Activated naive CD4-positive, alpha-beta T cell treated with Interleukin-2 at 50 U/mL for 16 hours (primary cell): ENCODE results near the gene HJURP.

Source experiments
- DNase-seq: peaks from one replicate; pipeline ENCODE4 v3.0.0-alpha.2; 2020

Gene HJURP

GRCh38 chr2:233791151-233791882 is 63.0 kb downstream of the HJURP start:
- DNase-seq = no peak

GRCh38 chr2:233789554-233789953 is 64.8 kb downstream of the HJURP start:
- no peak for DNase-seq
